Hypothalamus (tissue), 51 donors: Measurements from ENCODE around the gene SH3BGRL.

Experiments used
- DNase-seq, 51 donors: peaks; one replicate each; lab custom pipeline; 2025; lab: John Stamatoyannopoulos, UW

SH3BGRL gene

DNA sequence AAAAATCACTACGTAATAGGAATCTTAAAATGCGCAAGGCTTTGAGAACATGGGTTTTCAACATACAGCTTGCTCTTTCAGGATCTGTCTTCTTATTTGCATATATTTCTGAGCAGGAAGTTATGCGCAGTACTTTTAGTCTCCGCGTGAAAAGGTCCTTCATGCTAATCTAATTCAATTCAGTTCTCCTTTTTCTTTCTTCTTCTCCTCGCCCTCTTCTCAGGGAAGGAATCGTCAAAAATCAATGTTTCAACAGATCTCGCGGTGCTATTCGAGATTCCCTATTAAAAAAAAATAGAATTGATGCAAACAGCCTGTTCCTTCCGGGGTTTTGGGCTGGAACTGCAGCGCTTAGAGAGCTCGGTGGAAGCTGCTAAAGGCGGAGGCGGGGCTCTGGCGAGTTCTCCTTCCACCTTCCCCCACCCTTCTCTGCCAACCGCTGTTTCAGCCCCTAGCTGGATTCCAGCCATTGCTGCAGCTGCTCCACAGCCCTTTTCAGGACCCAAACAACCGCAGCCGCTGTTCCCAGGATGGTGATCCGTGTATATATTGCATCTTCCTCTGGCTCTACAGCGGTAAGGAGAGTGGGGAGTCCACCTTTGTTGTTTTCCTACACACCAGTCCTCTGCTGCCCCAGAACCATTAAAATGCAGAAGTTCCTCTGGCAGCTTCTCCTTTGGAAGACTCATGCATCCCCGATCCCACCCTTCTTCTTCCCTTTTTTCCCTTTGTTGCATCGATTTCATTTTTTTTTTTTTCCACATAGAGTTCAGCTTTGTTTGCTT, at the start of gene SH3BGRL, which contains the start of gene HMGN5:
Gene SH3BGRL, plus strand, starts transcription at position 432 of the 785 bp plus-strand sequence. Its CDS starts 99 bp downstream, at position 531.
Gene HMGN5, minus strand, starts transcription at position 243 of the 785 bp plus-strand sequence. CDS start 80,364 bp downstream, outside the sequence.
- DNase-seq, result peak in 49 of 51 donors; percentile 2 to 75 (median 43)

DNA sequence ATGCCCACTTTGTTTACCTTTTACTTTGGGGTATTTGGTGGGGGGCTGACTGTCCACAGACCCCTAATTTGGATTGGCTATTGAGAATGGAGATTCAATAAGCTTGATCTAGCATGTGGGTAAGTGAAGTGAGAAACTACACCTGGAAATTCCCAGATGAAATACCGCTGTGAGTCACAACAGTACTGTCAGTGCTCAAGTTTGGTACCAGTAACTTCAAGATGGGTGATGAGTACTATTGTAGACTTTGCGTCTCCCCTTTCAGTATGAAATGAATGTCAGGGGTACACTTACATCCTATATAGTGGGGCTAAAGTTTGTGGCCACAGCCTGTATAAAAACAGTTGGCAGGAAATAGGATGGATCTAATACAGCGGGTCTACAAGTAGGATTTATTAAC, 33.5 kb upstream of the SH3BGRL start:
- no peak for DNase-seq

DNA sequence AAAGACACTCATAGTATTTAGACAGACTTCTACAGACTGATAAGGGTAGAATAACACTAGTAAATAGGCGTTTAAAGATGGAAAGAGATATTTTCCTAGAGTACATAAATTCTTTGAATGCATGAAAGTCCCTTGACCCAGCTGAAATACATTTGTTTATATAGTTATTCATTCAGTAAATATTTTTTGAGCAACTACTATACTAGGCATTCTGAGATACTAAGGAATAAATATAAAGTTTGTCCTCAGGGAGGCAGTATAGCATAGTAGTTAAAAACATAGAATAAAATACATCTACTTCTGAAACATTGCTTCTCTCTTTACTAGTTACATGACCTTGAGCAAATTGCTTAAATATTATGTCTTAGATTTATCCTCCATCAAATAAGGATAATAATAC, 27.6 kb upstream of the SH3BGRL start:
- DNase-seq, result no peak

DNA sequence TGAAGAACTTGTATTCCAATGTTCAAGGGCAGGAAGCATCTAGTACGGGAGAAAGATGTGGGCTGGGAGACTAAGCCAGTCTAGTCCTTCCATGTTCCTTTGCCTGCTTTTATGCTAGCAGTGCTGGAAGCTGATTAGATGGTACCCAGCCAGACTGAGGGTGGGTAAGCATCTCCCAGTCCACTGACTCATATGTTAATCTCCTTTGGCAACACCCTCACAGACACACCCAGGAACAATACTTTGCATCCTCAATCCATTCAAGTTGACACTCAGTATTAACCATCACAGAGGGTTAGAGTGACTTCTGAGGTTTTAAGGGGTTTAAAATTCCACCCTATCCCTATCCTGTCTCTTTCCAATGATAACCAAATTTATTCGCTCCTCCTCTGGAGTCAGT, 6.6 kb upstream of the SH3BGRL start:
- no peak for DNase-seq

DNA sequence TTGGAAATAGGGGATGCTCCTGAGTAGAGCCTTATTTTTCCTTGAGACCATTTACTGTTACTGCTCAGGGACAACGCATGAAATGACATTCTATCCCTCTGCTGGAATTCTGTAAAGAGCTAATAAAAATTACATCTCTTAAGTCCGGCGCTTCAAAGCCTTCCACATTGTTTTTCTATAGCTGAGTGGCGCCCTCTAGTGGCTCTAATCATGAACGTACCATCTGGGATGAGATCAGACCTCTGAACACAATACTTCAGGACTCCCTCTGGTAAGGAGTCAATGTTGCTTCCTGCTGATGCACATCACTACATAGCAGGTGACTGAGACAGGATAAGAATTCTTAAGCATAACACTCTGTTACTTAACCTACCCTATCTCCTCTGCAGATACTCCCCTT, 6.2 kb upstream of the SH3BGRL start:
- DNase-seq, result peak in 21 of 51 donors; percentile 0 to 41 (median 6)

DNA sequence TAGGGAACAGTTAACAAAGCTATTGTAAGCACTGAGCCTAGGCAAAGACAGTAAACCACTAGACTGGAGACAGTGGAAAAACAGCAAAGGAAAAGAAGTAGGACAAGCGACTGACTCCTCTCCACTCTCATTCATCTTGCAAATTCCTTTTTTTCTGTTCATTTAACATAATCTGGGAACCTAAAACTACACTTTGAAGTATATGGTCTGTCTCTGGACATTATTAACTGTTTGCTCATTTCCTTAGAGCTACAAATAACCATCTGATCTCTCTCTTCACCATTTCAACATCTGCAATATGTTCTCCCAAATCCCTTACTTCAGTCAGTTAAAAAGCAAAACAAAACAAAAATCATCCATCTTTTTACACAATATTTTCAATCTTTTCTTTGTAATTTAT, 831 bp upstream of the SH3BGRL start:
- no peak for DNase-seq

DNA sequence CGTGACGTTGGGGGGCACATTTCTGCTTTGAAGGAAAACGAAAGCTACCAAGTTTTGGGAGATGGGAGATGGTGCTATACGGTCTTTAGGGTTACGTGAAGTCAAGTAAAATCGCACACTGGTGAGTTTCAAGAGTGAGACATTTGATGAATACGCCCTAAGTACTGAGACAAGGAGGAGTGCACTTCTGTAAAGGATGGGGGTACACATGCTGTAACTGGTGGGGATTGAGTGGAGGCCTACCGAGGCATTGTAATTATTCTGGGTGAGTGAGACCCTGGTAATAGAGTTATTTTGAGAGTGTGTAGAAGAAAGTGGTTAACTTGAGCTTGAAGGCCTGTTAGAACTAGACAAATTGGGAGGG, 536 bp downstream of the SH3BGRL start:
- peak in 3 of 51 donors; percentile 14 to 35 (median 23) for DNase-seq

DNA sequence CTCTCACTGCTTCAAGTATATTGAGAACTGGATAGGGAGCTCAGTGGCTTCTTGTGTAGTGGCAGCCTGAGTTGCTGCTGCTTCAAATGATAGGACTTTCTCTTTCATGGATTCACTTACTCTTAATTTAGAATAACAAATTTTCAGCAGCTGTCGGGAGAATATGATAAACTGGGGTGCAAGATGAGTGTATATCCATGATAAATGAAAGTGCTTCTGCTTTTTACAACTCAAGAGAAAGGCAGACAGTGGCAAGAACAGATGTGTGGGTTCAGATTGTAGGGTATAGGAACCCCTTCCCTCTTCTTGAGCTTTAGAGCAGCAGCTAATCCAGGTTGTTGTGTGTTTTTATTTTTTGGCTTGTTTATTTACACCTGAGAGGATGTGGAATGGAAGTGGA, 1.0 kb downstream of the SH3BGRL start:
- no peak for DNase-seq

DNA sequence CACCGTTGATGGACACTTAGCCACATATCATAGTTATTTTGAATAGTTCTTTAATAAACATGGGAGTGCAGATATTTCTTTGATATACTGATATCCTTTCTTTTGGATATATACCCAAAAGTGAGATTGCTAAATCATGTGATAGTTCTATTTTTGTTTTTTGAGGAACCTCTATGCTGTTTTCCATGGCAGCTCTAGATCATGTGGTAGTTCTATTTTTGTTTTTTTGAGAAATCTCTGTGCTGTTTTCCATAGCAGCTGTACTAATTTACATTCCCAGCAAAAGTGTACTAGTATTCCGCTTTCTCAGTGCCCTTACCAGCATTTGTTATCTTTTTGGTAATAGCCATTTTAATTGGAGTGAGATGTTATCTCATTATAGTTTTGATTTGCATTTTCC, 3.6 kb downstream of the SH3BGRL start:
- no peak for DNase-seq

DNA sequence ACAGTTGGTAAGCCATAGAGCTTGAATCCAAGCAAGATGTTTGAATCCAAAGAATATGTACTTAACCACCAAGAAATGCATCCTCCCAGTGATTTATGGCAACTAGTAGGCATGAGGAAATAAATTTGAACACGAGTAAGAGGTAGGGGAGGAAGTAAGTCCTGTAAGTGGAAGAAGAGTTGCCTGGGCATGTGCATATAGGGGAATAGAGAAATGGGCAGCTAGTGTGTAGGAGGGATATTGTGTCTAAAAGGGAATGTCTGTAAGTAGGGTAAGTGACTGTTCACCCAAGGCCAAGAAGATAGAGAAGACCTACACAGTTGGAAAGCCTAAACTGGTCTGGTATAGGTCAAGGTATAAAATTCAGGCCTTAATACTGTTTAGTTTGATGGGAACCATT, 4.6 kb downstream of the SH3BGRL start:
- DNase-seq, result no peak

DNA sequence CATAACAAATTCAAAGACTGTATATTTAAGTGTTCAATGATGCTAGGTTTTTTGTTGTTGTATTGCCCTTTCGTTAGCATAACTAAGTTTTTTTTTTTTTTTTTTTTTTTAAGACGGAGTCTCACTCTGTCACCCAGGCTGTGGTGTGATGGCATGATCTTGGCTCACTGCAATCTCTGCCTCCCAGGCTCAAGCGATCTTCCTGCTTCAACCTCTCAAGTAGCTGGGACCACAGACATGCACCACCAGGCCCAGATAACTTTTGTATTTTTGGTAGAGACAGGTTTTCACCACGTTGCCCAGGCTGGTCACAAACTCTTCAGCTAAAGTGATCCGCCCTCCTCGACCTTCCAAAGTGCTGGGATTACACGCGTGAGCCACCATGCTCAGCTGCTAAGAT, 7.0 kb downstream of the SH3BGRL start:
- DNase-seq, result no peak

DNA sequence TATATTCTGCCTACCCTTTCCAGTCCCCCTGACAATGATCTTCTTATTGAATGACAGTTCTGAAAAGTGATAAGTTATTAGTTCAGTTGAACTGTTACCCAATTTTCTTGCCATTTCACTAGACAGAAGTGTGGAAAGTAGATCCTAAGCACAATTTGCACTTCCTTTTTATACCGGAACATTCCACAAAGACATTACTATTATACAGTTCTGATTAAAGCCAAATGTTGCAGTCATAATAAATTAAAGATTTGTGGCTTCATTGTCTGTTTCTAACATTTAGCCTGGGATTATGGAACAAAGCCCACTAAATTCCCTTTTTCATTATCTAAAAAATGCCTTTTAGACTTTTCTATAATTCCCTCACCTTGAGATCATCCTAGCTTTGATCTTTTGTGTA, 13.8 kb downstream of the SH3BGRL start:
- DNase-seq, result no peak

DNA sequence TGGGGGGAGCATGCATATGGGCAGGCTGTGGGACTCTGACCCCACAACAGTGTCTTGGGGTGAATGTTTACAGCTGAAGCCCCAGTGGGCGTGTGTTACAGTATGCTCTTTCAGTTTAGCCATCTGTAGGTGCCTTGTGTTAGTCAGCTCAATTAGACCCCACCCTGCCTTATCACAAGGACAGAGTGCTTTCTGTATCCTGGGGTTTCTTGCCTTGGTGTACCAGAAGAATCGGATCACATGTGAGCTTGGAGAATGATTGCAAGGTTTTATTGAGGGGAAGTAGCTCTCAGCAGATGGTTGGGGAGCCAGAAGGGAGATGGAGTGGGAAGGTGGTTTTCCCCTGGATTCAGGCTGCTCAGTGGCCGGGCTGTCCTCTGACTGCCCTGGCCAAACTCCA, 27.3 kb downstream of the SH3BGRL start:
- DNase-seq, result no peak

DNA sequence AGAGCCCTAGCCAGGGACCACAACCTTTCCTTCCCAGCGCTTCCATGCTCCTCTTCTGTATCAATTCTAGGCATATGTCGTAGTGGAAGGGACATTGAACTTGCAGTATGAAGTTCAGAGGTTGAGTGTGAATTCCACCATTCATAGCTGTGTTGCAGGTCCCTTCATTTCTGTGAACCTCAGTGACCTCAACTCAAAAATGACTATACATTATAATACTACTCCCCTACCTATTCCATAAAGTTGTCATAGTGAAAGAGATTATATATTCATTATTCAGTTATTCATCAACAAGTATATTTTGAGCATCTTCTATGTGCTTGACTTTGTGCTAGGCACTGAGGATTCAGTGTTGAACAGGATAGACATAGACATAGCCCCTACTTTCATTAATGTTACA, 28.0 kb downstream of the SH3BGRL start:
- no peak for DNase-seq

DNA sequence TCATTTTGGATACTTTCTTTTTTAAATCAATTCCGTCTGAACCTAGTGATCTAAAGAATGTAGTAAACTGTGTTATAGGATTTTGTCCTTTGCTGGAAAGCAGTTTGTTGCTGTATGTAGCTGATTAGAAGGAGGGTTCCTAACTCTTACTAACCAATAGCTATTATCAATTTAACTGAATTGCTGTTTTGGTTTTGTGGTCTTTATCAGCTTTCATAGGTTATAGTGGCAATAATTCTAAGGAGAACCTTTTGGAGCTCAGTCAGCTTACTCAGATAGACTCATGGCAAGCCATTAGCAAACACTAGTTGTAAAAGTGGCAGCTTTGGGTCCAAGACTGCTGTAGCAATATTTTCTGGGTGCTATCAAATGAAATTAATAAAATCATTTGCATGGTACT, 29.6 kb downstream of the SH3BGRL start:
- DNase-seq, result no peak

DNA sequence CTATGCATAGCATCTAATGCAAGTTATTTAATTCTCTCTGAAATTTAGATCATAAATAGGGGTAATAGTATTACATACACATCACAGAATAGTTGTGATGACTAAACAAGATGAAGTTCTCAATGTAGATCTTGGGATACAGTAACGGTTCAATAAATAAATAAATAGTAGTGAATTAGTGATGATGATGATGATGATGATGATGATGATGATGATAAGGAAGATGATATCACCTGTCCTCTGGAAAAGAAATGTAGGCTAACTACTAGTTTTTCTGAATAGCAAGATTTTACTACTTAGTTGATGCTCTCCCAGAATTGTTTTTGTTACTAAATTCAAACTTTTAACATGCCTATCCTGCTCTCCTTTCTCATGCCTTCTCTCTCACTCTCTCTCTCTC, 30.3 kb downstream of the SH3BGRL start:
- DNase-seq, result no peak

DNA sequence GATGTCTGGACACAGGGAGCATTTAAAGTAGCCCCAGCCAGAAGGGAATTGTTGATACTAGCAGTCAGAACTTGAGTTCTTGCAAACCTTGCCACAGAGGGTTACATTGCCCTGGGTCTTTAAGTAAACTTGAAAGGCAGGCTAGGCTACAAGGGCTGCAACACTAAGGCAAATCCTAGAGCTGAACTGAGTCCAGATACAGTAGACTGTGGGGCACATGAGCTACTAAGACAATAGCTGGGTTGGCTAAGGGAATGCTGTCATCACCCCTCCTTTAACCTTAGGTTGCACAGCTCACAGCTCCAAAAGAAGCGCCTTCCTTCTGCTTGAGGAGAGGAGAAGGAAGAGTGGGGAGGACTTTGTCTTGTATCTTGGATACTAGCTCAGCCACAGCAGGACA, 35.6 kb downstream of the SH3BGRL start:
- DNase-seq, result no peak

DNA sequence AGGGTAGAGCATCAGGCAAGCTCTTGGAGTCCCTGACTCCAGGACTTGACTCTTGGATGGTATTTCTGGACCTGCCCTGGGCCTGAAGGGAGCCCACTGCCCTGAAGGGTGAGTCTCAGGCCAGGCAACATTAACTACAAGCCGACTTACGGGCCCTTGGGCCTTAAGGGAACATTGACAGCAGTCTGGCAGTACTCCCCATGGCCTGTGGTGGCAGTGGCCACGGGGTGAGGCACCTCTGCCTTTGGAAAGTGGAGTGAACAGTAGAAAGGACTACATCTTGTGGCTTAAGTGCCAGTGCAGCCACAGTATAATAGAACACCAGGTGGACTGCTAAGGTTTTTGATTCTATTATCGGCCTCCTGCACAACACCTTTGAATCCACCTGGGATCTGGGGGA, 36.3 kb downstream of the SH3BGRL start:
- DNase-seq, result no peak

DNA sequence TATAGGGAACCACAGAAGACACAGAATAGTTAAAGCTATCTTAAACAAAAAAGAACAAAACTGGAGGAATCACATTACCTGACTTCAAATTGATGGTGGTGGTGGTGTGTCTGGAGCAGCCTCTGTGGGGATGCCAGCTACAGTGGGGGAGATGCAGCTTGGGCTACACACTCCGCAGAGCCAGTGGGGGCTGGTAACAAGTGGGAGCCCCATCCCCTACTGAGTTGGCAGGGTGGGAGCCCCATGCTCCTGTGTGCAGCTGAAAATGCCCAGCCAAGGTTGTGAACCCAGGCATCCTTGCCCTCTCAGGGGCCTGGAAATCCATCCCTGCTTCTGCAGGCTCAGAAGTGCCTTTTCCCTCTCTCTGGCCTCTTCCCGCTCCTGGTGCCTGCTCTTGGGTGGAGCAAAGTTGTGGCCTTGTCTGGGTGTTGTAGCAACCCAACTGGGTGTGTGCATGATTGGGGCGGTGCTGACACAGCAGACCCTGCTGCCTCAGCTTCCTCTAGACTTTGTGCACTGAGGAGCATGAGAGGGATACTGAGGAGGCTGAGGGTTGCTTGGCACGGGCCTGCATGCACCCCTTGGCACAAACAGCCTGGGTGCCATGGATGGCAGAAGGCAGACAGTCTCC, 38.9 kb downstream of the SH3BGRL start:
- DNase-seq, result no peak

DNA sequence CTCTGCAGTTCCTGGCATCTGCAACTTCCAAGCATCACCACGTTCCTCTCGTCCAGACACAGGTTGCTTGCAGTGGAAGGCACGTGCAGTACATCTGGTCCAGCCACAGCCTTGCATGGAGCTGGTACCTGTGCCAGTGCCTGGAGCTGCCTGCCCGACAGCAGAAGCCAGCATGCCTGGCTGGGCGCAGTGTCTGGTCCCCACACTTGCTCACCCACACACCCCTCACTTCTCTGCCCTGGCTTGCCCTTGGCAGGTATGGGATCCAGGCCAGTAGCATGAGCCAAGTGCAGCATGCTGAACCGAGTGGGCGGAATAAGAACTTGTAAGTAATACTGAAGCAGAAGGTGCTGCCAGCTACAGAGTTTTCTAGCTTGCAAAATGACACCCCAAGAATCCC, 39.9 kb downstream of the SH3BGRL start:
- DNase-seq, result no peak

DNA sequence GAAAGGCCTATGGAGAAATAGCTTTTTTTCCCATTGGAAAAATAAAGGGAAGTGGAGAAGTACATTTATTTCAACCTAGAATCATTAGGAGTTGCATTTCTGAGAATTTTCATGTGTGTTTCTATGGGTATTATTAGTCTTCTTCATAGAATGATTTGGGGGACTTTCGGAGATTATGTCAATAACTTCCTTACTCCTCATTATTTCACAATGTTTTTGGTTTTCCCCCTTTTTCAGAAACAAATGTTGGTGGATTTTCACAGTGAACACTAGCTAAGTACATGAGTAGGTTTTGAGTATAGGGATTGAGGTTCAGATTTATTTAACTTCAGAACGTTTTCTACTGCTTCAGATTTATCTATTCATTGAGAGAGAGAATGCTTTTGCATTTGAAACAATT, 54.0 kb downstream of the SH3BGRL start:
- no peak for DNase-seq

DNA sequence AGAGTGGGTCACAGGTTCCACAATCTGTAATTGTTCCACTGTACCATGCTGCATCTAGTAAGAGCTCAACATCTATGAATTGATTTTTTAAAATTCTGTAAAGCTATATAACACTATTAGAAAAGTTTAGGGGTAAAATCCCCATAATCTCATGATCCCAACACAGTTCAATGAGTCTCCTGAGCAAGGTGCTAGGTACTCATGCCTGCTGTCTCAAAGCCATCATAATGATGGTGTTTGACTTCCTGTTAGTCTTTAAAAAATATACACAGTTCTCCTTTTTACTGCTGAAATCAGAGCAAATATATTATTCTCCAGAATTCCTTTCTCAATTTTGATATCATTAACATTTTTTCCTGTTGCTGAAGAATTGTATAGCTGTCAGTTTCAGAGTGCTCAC, 55.9 kb downstream of the SH3BGRL start:
- no peak for DNase-seq
